ENCODE measurements around the gene VPS13A.
A peak's percentile ranks its signal among the peaks of the same experiment; 100 is the strongest.

The VPS13A gene

DNA sequence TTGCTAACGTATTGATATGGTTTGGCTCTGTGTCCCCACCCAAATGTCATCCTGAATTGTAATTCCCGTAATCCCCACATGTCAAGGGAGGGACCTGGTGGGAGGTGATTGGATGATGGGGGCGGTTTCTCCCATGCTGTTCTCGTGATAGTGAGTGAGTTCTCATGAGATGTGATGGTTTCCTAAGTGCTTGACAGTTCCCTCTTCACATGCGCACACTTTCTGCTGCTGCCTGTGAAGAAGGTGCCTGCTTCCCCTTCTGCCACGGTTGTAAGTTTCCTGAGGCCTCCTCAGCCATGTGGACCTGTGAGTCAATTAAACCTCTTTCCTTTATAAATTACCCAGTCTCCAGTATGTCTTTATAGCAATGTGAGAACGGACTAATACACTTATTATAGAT, 263.8 kb downstream of the VPS13A start:
- in situ Hi-C loops (cut with MboI; ENCODE audit: low pct_unique_long_range_greater_than_20kb, low sequenced_read_pairs) = loop anchor here (25.0 kb wide), 1 partner anchor 296 kb away; no protein-coding TSS in a partner anchor
- DNase-seq = peak; percentile 40

DNA sequence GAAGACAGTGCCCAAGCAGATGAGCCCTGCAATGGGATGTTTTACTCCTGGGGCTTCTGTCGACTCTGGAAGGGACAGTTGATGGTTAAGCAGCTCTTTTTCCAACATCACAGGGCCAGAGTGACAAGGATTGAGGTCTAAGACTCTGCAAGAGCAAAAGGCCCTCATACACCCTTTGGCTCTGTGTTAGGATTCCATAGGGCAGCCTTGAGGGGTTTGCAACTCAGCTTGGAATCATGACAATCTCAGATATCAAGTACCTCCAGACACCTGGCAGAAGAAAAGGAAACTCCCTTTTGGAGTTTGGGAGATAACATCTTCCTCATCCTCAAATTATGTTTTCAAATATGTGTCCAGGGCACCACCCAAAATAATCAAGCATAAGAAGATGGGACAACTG, 265.1 kb downstream of the VPS13A start:
- in situ Hi-C loops (cut with MboI; ENCODE audit: low pct_unique_long_range_greater_than_20kb, low sequenced_read_pairs) = loop anchor here (25.0 kb wide), 1 partner anchor 295 kb away; no protein-coding TSS in a partner anchor
- no peak for DNase-seq

DNA sequence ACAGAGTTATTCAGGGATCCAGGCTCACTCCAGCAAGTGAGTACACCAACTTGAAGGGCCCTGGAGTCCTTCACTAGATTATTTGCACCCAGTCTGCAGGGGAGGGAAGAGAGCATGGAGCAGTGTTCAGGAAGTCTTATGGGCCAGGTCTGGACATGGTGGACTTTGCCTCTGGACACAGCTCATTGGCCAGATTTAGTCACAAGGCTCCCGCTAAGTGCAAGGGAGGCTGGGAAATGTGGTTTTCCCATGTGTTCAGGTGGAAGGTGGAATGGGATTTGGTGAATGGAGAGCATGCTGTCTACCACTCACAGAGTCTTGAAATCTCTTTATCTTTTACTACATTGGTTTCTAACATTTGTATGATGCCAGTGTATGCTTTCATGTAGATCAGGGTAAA, 270.3 kb downstream of the VPS13A start:
- in situ Hi-C loops (cut with MboI; ENCODE audit: low pct_unique_long_range_greater_than_20kb, low sequenced_read_pairs) = loop anchor here (25.0 kb wide), 1 partner anchor 290 kb away; no protein-coding TSS in a partner anchor
- DNase-seq = no peak

DNA sequence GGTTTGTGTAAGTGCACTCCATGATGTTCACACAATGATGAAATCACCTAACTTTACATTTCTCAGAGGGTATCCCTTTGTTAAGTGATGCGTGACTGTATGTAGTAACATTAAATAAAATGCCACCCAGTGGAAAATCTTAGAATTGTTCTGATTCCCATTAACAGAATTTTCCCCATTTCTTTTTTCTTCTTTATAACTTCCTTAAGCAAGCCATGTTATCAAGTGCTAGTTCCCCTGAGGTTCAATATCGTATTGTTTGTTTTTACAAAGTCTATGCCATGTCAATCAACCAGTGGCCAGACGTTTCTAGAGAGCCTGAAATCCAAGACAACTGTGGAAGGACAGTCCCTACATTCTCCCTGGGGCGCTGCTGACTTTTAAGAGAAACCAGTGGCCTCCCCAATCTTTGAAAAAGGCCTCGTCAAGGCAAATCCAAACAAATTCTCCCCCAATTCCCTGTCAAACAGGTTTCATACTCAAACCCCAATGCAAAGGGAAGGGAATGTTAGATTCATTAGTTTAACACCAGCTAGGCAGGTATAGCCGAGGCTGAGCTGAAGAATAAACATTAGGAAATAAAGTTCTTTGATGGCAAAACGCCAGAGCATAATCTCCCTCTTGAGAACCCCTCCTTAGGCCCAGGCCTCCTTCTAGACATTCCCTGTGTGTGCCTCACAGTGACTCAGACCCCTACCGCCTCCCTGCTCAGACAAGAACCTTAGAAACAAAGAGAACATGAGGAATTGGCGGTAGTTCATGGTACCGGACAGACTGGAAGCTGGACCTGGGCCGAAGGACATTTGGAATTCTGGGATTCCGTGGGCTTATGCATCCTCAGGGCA, 272.1 kb downstream of the VPS13A start:
- peak; percentile 14 for DNase-seq
- in situ Hi-C loops (cut with MboI; ENCODE audit: low pct_unique_long_range_greater_than_20kb, low sequenced_read_pairs) = loop anchor here (25.0 kb wide), 1 partner anchor 288 kb away; no protein-coding TSS in a partner anchor

DNA sequence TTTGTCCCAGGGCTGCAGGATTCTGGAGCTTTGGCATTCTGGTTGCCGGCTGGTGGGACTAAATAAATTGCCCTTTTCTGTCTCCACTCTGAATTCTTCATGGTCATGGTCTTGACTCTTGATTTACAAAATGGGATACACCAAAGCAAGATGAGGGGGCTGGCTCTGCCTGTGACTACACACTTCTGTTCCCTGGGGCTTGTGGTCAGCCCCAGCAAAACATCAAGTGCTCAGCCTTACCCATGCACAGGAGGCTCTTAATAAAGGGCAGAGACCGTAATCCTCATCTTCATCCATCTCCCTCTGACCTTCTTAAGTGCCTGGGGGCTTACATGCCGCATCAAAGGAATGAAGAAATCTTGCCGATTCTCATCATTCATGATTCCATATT, 272.7 kb downstream of the VPS13A start:
- in situ Hi-C loops (cut with MboI; ENCODE audit: low pct_unique_long_range_greater_than_20kb, low sequenced_read_pairs) = no loop called here
- no peak for DNase-seq

DNA sequence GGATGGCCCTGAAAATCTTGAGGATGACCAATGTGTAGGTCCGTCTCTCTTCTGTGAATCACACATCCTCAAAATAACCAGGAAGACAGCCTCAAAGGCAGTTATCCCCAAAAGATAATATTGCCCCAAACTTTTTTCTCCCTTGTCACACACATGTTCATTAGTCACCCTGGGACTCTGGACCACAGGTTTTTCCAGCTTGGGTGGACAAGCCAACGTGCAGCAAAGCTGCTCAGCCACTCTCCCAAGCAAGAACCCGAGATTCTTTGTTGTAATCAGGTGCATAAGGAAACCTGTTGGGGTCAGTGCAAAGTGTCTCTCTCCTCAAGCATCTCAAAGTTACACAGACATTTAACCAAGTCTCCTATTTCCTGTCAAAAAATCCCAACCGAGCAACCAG, 274.2 kb downstream of the VPS13A start:
- in situ Hi-C loops (cut with MboI; ENCODE audit: low pct_unique_long_range_greater_than_20kb, low sequenced_read_pairs) = no loop called here
- no peak for DNase-seq

DNA sequence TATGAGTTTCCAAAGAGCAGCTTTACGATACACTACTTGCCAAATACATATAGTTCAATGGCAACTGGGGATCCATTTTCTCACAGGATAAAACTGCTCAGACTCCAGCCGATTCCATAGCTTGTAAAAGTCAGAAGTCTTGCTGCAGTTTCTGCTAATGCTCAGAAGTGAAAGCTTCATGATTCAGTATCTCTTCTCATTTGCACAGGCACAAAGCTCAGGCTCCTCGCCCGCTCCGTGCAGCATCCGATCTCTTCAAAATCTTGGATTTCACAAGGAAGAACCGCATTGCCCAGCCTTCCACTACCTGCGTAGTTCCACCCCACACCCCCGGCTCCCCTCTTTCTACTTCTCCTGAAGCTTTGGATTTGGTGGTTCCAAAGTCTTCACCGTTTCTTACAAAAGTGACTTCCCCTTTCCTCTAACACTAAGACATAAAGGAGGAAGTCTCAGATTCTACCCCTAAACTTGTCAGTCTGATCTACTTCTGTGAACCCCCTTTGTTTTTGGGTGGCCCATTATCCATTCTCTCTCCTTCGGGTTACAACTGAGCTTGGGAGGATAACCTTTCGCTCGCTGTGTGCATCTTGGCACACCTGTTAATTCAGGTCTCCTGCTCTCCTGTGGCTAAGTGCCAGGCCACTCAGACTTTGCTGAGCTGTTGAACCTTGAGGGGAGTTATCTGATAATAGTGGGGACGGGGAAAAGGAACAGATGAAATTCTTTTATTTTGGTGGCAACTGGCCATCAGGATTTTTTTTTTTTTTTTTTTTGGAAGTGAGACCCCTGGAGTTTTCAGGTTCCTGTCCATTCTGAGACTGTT, 276.7 kb downstream of the VPS13A start:
- peak; percentile 78 for DNase-seq
- in situ Hi-C loops (cut with MboI; ENCODE audit: low pct_unique_long_range_greater_than_20kb, low sequenced_read_pairs) = no loop called here

DNA sequence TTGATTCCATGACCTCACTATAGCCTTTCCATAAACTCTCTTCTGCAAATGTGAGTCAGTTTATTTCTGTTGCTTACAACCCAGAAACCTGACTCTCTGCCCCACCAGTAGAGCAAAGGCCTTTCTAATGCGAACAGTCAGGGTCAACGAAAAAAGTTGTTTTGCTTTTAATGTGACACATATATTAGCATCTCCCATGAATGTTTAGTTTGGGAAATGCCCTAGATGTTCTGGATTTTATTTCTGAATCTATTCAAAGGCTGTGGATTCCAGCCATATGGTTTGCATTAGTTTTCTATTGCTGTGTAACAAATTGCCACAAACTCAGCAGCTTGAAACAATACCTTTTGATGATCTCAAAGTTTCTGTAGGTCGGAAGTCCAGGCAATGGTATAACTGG, 277.3 kb downstream of the VPS13A start:
- DNase-seq = no peak
- in situ Hi-C loops (cut with MboI; ENCODE audit: low pct_unique_long_range_greater_than_20kb, low sequenced_read_pairs) = no loop called here

DNA sequence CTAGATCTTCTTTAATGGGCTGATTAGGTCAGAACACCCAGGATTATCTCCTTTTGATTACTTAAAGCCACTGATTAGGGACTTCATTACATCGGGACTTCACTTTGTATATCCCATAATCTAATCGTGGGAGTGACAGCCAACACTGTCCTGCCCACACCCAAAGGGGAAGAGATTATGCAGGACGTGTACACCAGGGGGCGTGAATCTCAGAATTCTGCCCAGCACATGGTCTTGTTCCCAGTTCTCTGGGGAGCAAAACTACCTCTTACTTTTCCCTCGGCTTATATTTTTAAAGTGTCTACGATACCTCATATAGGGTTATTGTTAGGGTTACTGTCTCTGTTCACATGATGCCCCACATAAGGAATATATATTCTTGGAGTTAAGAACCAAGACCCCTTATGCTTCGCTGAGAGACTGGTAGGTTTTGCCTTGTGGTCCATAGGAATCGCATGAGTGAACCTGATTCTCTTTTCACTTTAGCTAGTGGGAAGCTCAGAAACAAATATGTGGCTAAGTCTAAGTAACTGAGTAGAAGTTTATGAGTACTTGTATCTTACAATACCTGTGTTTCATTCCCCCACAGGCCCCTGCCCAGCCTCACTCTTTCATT, 278.1 kb downstream of the VPS13A start:
- in situ Hi-C loops (cut with MboI; ENCODE audit: low pct_unique_long_range_greater_than_20kb, low sequenced_read_pairs) = no loop called here
- DNase-seq = peak; percentile 78

DNA sequence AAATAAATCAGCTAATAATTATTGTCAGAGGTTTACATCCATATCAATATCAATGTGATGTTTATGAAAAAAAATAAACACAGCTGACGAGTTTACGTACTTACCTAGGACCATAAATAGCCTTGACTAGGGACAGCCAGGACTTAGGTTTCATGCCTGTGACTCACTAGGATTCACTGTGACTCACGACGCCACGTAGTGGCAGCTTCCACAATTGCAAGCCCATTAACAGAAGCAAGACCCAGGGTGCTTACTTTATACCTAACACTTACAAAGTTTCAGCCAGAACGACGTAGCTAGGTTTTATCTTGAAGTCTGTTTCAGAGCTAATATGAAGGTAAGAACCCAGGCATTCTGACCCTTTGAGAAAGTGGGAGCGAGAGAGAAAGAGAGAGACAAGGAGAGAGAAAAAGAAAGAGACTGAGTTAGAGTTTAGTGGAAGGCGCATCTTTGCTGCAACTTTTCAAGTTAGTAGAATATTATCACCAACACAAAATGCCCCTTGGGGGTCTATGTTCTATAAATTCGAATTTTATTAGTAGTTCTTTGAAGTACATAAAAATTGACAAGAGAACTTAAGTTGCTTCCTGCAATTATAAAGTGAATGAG, 279.6 kb downstream of the VPS13A start:
- in situ Hi-C loops (cut with MboI; ENCODE audit: low pct_unique_long_range_greater_than_20kb, low sequenced_read_pairs) = no loop called here
- peak; percentile 77 for DNase-seq

DNA sequence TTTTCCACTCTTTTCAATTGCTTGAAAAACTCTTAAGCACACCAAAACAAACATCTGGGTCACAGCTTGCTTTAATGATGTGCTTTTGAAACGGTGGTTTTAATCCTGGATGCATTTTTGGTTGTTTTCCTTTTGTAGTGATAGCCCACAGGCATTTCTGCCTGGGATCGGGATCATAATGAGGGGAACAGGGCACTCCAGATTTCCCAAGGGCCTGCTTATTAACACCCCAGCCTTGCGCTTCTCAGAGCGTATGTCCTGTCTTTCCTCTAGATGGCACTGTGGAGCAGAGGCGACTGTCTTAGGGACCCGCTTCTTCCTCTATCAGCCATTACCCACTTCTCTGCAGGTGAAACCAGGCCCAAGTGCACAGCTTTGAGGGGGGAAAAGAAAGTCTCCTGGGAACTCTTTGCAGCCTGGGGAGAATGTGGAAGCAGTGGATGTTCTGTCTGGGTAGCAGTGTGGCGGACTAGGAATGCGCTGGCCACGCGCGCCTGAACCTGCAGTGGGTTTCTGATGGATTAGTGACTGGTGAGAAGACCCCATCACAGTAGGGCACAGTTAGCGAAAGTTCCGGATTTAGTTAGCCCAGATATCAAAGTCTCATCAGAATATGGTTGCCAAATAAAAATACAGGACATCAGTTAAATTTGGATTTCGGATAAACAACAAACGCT, 280.7 kb downstream of the VPS13A start:
- in situ Hi-C loops (cut with MboI; ENCODE audit: low pct_unique_long_range_greater_than_20kb, low sequenced_read_pairs) = no loop called here
- DNase-seq = peak; percentile 75

DNA sequence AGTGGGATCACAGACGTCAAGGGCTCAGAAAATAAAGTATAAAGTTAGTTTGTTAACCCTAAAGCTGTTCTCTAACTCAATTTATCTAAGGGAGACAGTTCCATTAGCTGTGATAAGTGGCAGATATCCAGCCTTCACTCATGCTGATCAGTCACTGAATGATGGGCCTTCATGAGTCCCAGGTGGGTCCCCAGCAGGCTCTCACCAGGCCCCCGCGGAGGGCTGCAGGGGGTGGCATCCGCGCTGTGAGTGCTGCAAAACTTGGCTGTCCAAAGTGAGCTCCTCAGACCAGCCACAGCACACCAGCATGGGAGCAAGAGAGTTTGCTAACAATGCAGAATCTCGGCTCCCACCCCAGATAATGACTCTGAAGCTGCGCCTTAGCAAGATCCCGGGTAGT, 283.6 kb downstream of the VPS13A start:
- DNase-seq = no peak
- in situ Hi-C loops (cut with MboI; ENCODE audit: low pct_unique_long_range_greater_than_20kb, low sequenced_read_pairs) = no loop called here

DNA sequence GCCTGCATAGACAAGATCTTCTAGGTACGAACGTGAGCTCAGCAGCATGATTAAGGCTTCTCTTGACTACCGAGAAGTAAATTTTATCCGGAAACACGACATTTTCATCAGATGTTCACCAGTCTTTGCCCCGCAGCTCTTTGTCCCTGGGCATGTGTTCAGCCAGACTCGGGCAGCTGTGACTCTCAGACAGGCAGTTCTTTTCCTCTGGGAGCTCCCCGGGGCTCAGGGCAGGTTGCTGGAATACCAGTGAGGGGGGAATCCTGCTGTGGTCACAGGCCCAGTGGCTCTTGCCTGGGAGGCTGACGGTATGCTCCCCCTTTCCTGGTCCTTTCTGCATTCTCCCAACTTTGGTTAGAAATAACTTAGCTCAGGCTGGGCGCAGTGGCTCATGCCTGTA, 284.7 kb downstream of the VPS13A start:
- in situ Hi-C loops (cut with MboI; ENCODE audit: low pct_unique_long_range_greater_than_20kb, low sequenced_read_pairs) = no loop called here
- DNase-seq = no peak

DNA sequence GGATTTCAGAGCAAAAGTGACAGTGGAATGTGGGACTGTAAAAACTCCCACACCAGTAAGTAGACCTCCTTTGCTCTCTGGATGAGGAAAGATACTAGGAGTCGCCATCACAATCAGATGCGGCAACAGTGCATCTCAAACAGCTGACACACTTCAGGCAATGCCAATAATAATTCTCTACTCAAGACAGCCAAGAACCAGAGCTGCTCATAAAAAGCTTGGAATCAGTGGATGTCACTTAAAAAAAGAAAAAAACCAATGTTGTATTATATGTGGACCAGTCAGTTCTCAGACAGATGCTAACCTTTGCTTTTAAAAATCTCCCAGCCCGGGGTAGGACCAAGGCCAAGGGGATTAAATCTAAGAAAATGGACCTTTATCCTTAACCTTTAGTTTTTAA, 285.8 kb downstream of the VPS13A start:
- no peak for DNase-seq
- in situ Hi-C loops (cut with MboI; ENCODE audit: low pct_unique_long_range_greater_than_20kb, low sequenced_read_pairs) = no loop called here

DNA sequence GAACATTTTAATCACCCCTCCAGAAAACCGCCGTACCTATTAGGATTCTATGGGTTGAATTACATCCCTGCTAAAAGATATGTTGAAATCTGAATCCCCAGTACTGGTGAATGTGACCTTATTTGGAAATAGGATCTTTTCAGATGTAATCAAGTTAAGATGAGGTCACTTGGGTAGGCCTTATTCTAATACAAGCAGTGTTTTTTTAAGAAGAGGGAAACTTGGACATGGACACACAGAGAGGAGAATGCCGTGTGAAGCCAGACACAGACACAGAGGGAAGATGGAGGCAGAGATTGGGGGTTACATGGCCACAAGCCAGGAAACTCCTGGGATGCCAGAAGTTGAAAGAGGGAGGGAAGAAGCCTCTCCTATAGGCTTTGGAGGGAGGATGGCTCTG, 287.3 kb downstream of the VPS13A start:
- DNase-seq = no peak

DNA sequence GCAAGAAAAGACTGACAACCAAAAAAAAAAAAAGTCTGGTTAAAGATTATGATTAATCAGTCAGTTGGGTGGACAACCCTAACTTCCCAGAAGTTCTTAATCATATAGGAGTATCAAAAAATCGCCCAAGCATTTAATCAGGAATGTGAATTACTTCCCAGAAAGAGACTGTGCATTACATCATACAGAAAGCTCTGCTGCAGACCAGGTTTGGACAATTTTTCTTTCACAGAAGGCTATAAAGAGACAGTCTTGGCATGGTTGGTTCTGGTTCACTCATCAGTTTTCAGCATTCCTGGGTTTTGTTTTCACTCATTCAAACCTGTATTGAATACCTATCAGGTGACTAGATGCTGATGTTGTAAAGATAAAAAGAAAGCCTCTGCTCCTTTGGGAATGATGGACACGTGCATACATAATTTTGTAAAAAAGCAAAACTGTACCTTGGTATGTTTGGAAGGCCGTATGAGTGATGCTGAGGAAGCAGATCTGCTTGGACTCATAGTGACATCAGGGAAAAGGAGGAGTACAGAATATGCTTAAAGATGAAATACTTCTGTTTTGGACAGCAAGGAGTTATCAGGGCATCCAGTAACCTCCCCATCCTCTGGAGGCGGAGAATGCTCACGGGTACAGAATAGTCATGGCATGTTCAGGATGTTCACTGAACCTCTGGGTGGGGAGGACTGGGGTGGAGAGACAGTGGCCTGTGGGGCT, 292.3 kb downstream of the VPS13A start:
- in situ Hi-C loops (cut with MboI; ENCODE audit: low pct_unique_long_range_greater_than_20kb, low sequenced_read_pairs) = no loop called here
- no peak for DNase-seq

More for the DNA sequence above, 287.3 kb downstream of the VPS13A start:
- in situ Hi-C loops (cut with MboI; ENCODE audit: low pct_unique_long_range_greater_than_20kb, low sequenced_read_pairs) = no loop called here

All from KBM-7 (cell line).